NCI-H2196 treated with DMSO at 0.1 percent for 48 hours (cell line): Measurements from ENCODE around the gene NT5C1A.
A peak's percentile ranks its signal among the peaks of the same experiment; 100 is the strongest.

Source experiments
- DNase-seq: peaks from one replicate; lab custom pipeline; 2025; ENCODE audit not compliant: unreplicated experiment; lab: John Stamatoyannopoulos, UW

Gene NT5C1A

GRCh38 chr1:39639305-39640130 is 32.4 kb downstream of the NT5C1A start, which contains the start of gene HEYL:
Gene HEYL, minus strand, starts transcription at chr1:39639643. Its CDS starts 18 bp downstream, at chr1:39639625.
- peak; percentile 81 for DNase-seq

GRCh38 chr1:39638965-39639304 is 33.0 kb downstream of the NT5C1A start:
- DNase-seq = no peak

GRCh38 chr1:39637361-39637760 is 34.5 kb downstream of the NT5C1A start:
- no peak for DNase-seq

GRCh38 chr1:39635871-39636210 is 36.1 kb downstream of the NT5C1A start:
- no peak for DNase-seq

- no peak for DNase-seq
Measured at GRCh38 chr1:39635205-39635870, 36.6 kb downstream of the NT5C1A start.

GRCh38 chr1:39633422-39633821 is 38.5 kb downstream of the NT5C1A start:
- no peak for DNase-seq

GRCh38 chr1:39632682-39633417 is 39.1 kb downstream of the NT5C1A start:
- no peak for DNase-seq

- DNase-seq = no peak
Measured at GRCh38 chr1:39632323-39632681, 39.6 kb downstream of the NT5C1A start.

- DNase-seq = no peak
Measured at GRCh38 chr1:39631361-39632322, 40.3 kb downstream of the NT5C1A start.

- DNase-seq = no peak
Measured at GRCh38 chr1:39628807-39629350, 43.0 kb downstream of the NT5C1A start.

- no peak for DNase-seq
Measured at GRCh38 chr1:39626646-39627045, 45.3 kb downstream of the NT5C1A start.

- DNase-seq = no peak
Measured at GRCh38 chr1:39625462-39626273, 46.2 kb downstream of the NT5C1A start.

- DNase-seq = no peak
Measured at GRCh38 chr1:39625009-39625408, 46.9 kb downstream of the NT5C1A start.

- DNase-seq = no peak
Measured at GRCh38 chr1:39623053-39623452, 48.9 kb downstream of the NT5C1A start.

- DNase-seq = no peak
Measured at GRCh38 chr1:39622427-39622826, 49.5 kb downstream of the NT5C1A start.

GRCh38 chr1:39620659-39621165 is 51.2 kb downstream of the NT5C1A start:
- no peak for DNase-seq

GRCh38 chr1:39617488-39618049 is 54.3 kb downstream of the NT5C1A start:
- no peak for DNase-seq

- no peak for DNase-seq
Measured at GRCh38 chr1:39615086-39615673, 56.7 kb downstream of the NT5C1A start.

GRCh38 chr1:39614488-39614887 is 57.4 kb downstream of the NT5C1A start:
- no peak for DNase-seq
